ENCODE results near the gene HARS1.
"Not testable (repeated sequence)": the region's sequence is repeated elsewhere in the genome, so short reads cannot be mapped to it uniquely, and the experiment has no call there.

GRCh38 chr5:140660371-140660770 is 30.8 kb downstream of the HARS1 start:
- not testable (repeated sequence) for TF ChIP-seq EZH2 (IDR thresholded peaks at IDR 0.05; ENCODE audit: low read length, missing control alignments); CTCF (conservative IDR thresholded peaks at IDR 0.05 in 1 of 2, IDR thresholded peaks at IDR 0.05 in 1 of 2; ENCODE audit: low read depth in 1 of 2, low read length in 2 of 2)

Measured in fibroblast of lung (primary cell).